Measurements from ENCODE around the gene IHH. TPM values are rescaled to one million over a fixed set of nuclear protein-coding genes. Genes with fewer than 3 reads are reported as not detected.

The IHH gene
- total and polyA plus RNA-seq, 2 donors (not counting 3 experiments of a cell fraction or from before 2014, with no cell fraction given), result 0.03 TPM; not detected in 1

- no peak for FAIRE-seq
- Histone ChIP-seq H3K36me3 (ENCODE audit: control insufficient read depth in 2 of 2, extremely low read depth in 1 of 2, insufficient read depth in 2 of 2, low read length in 2 of 2) (no peaks in the 10 kb centered on the region), H3K4me2 (ENCODE audit: insufficient read depth, low read length) (no peak overlapping the region), H3K4me3 (replicated peaks in 1 of 3; ENCODE audit: insufficient read depth in 1 of 3, low read depth in 1 of 3, low read length in 3 of 3) (no peak overlapping the region), H3K27ac (ENCODE audit: insufficient read depth, low read depth, low read length) (no peak overlapping the region), H4K20me1 (replicated peaks; ENCODE audit: control insufficient read depth, extremely low read depth, insufficient read depth, low read length) (no peaks in the 10 kb centered on the region), H3K4me1 (ENCODE audit: control insufficient read depth, extremely low read depth, insufficient read depth, low read length) (no peaks in the 10 kb centered on the region), H3K79me2 (ENCODE audit: control insufficient read depth, insufficient read depth, low read length) (no peaks in the 10 kb centered on the region), H3K27me3 (ENCODE audit: control insufficient read depth in 2 of 2, insufficient read depth in 2 of 2, low read length in 2 of 2) (no peaks in the 10 kb centered on the region), H3K9me1 (replicated peaks; ENCODE audit: control insufficient read depth, extremely low read depth, insufficient read depth, low read length) (no peaks in the 10 kb centered on the region), H2AFZ (ENCODE audit: low read depth, low read length) (no peak overlapping the region), H3K9me3 (replicated peaks; ENCODE audit: control insufficient read depth, insufficient read depth, low read length) (no peaks in the 10 kb centered on the region), H3K9ac (replicated peaks; ENCODE audit: extremely low read depth, insufficient read depth, low read length) (no peak overlapping the region)
- ChIA-PET POLR2A (no interaction called here), CTCF (interaction anchor here (0.9 to 3.2 kb wide), 4 partner anchors 12 to 58 kb away, joined by 3 to 23 read pairs (median 10); no protein-coding TSS in a partner anchor)
- DNase-seq (ENCODE audit: low read depth, low spot score), result no peak
- intact Hi-C loops (cut with micrococcal nuclease) (no loop called here), dilution Hi-C loops (cut with MboI; ENCODE audit: extremely low pct_ligation_motif_present, low sequenced_read_pairs) (no loop called here)
- no peak for TF ChIP-seq POLR2AphosphoS5 (IDR thresholded peaks at IDR 0.05; ENCODE audit: insufficient read depth, low read depth, low read length)
- BruUV-seq (replicated peaks), result no TSS peak
Measured at GRCh38 chr2:219087848-219088247, 27.1 kb upstream of the IHH start.

- FAIRE-seq (no peak), DNase-seq (ENCODE audit: low read depth, low spot score) (no peak)
- no TSS peak for BruUV-seq (replicated peaks)
- CTCF ChIA-PET, result interaction anchor here (1.2 to 3.2 kb wide), 4 partner anchors 13 to 57 kb away, joined by 4 to 23 read pairs (median 10); no protein-coding TSS in a partner anchor
- Histone ChIP-seq H3K9me3 (replicated peaks; ENCODE audit: control insufficient read depth, insufficient read depth, low read length) (no peaks in the 10 kb centered on the region), H3K4me1 (ENCODE audit: control insufficient read depth, extremely low read depth, insufficient read depth, low read length) (no peaks in the 10 kb centered on the region), H3K4me3 (replicated peaks in 1 of 3; ENCODE audit: insufficient read depth in 1 of 3, low read depth in 1 of 3, low read length in 3 of 3) (no peak overlapping the region), H3K4me2 (ENCODE audit: insufficient read depth, low read length) (no peak overlapping the region), H3K27me3 (ENCODE audit: control insufficient read depth in 2 of 2, insufficient read depth in 2 of 2, low read length in 2 of 2) (no peaks in the 10 kb centered on the region), H2AFZ (ENCODE audit: low read depth, low read length) (no peak overlapping the region), H3K9me1 (replicated peaks; ENCODE audit: control insufficient read depth, extremely low read depth, insufficient read depth, low read length) (no peaks in the 10 kb centered on the region), H3K9ac (replicated peaks; ENCODE audit: extremely low read depth, insufficient read depth, low read length) (no peak overlapping the region), H3K79me2 (ENCODE audit: control insufficient read depth, insufficient read depth, low read length) (no peaks in the 10 kb centered on the region), H3K27ac (ENCODE audit: insufficient read depth, low read depth, low read length) (no peak overlapping the region), H3K36me3 (ENCODE audit: control insufficient read depth in 2 of 2, extremely low read depth in 1 of 2, insufficient read depth in 2 of 2, low read length in 2 of 2) (no peaks in the 10 kb centered on the region), H4K20me1 (replicated peaks; ENCODE audit: control insufficient read depth, extremely low read depth, insufficient read depth, low read length) (no peaks in the 10 kb centered on the region)
- intact Hi-C loops (cut with micrococcal nuclease), result no loop called here
- POLR2A ChIA-PET, result no interaction called here
- TF ChIP-seq POLR2A (IDR thresholded peaks at IDR 0.05; ENCODE audit: low read depth, low read length) (no peak), MYC (IDR thresholded peaks at IDR 0.05; ENCODE audit: low read depth, low read length) (no peak), FOS (IDR thresholded peaks at IDR 0.05; ENCODE audit: borderline replicate concordance, insufficient read depth, low read length) (no peak), POLR2AphosphoS5 (IDR thresholded peaks at IDR 0.05; ENCODE audit: insufficient read depth, low read depth, low read length) (no peak), JUN (IDR thresholded peaks at IDR 0.05; ENCODE audit: borderline replicate concordance, insufficient read depth, insufficient read length, low read depth) (no peak), EZH2 (IDR thresholded peaks at IDR 0.05; ENCODE audit: borderline replicate concordance, low read depth, low read length, severe bottlenecking) (no peak), GATA2 (IDR thresholded peaks at IDR 0.05; ENCODE audit: insufficient read depth, insufficient read length, low read depth, low read length) (no peak)
- TF ChIP-seq, protein P1, sequence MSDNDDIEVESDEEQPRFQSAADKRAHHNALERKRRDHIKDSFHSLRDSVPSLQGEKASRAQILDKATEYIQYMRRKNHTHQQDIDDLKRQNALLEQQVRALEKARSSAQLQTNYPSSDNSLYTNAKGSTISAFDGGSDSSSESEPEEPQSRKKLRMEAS (IDR thresholded peaks at IDR 0.05; ENCODE audit: insufficient read depth, insufficient read length), result no peak
- TF ChIP-seq, protein P2, sequence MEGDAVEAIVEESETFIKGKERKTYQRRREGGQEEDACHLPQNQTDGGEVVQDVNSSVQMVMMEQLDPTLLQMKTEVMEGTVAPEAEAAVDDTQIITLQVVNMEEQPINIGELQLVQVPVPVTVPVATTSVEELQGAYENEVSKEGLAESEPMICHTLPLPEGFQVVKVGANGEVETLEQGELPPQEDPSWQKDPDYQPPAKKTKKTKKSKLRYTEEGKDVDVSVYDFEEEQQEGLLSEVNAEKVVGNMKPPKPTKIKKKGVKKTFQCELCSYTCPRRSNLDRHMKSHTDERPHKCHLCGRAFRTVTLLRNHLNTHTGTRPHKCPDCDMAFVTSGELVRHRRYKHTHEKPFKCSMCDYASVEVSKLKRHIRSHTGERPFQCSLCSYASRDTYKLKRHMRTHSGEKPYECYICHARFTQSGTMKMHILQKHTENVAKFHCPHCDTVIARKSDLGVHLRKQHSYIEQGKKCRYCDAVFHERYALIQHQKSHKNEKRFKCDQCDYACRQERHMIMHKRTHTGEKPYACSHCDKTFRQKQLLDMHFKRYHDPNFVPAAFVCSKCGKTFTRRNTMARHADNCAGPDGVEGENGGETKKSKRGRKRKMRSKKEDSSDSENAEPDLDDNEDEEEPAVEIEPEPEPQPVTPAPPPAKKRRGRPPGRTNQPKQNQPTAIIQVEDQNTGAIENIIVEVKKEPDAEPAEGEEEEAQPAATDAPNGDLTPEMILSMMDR (IDR thresholded peaks at IDR 0.05; ENCODE audit: extremely low read depth in 1 of 2, insufficient read depth in 1 of 2, low read depth in 1 of 2, low read length in 2 of 2), result no peak
- dilution Hi-C loops (cut with MboI; ENCODE audit: extremely low pct_ligation_motif_present, low sequenced_read_pairs), result no loop called here
Measured at GRCh38 chr2:219087361-219087760, 26.6 kb upstream of the IHH start.

All from endothelial cell of umbilical vein (primary cell).